ENCODE results near the gene CSF1R. TPM values are rescaled to one million over a fixed set of nuclear protein-coding genes. Genes with fewer than 3 reads are reported as not detected.
A peak's percentile ranks its signal among the peaks of the same experiment; 100 is the strongest.

The CSF1R gene
- polyA plus RNA-seq, 1 of the 3 experiments (the other 2 are of a cell fraction) = 0.25 TPM

GRCh38 chr5:150116667-150117400, 30.5 kb upstream of the CSF1R start:
- Histone ChIP-seq H3K79me2 (ENCODE audit: insufficient read depth) (no peaks in the 10 kb centered on the region), H3K36me3 (replicated peaks in 1 of 2; ENCODE audit: control insufficient read depth in 1 of 2, insufficient read depth in 2 of 2, low read length in 1 of 2) (peaks cover 5 to 65% of the 10 kb centered on the region in 2 experiments), H3K4me3 (ENCODE audit: low read depth in 2 of 2, low read length in 1 of 2) (no peak overlapping the region), H4K20me1 (ENCODE audit: insufficient read depth) (no peaks in the 10 kb centered on the region), H3K9me3 (no peaks in the 10 kb centered on the region), H3K4me2 (no peak overlapping the region), H3K27me3 (ENCODE audit: insufficient read depth) (no peaks in the 10 kb centered on the region), H3K9ac (no peak overlapping the region), H3K27ac (ENCODE audit: low read depth in 2 of 2, low read length in 1 of 2) (no peak overlapping the region), H2AFZ (ENCODE audit: low read depth) (no peak overlapping the region), H3K9me2 (no peaks in the 10 kb centered on the region), H3K4me1 (ENCODE audit: control insufficient read depth in 1 of 2, insufficient read depth in 2 of 2, low read depth in 1 of 2, low read length in 1 of 2) (peaks cover 12 to 23% of the 10 kb centered on the region in 2 experiments), H3F3A (replicated peaks; ENCODE audit: insufficient read depth) (no peaks in the 10 kb centered on the region)
- ChIA-PET CTCF (interaction anchor here (1.3 to 2.2 kb wide), 3 partner anchors 13 to 102 kb away, joined by 4 to 7 read pairs (median 5); no protein-coding TSS in a partner anchor), POLR2A (interaction anchor here (1.4 kb wide), 1 partner anchor 39 kb away, joined by 4 read pairs; the partner anchor contains the start of gene PDGFRB)
- peak; percentile 3 for DNase-seq
- 88% methylated on average over 4 of the region's 10 CpGs for WGBS (ENCODE audit: low lambda C conversion rate)
- TF ChIP-seq JUND (IDR thresholded peaks at IDR 0.05) (no peak), ZBTB33 (IDR thresholded peaks at IDR 0.05; ENCODE audit: borderline replicate concordance, low read depth) (no peak), FOXM1 (IDR thresholded peaks at IDR 0.05; ENCODE audit: low read depth) (no peak), RXRA (IDR thresholded peaks at IDR 0.05; ENCODE audit: borderline replicate concordance, low read depth) (no peak), MEF2A (IDR thresholded peaks at IDR 0.05; ENCODE audit: borderline replicate concordance, low read depth) (no peak), RAD21 (IDR thresholded peaks at IDR 0.05; ENCODE audit: low read length) (no peak), IRF3 (IDR thresholded peaks at IDR 0.05; ENCODE audit: low read depth, low read length) (no peak), FOSL2 (IDR thresholded peaks at IDR 0.05; ENCODE audit: borderline replicate concordance, low read depth) (no peak), USF1 (IDR thresholded peaks at IDR 0.05; ENCODE audit: borderline replicate concordance, low read depth) (no peak), POLR2AphosphoS5 (IDR thresholded peaks at IDR 0.05; ENCODE audit: low read depth, low read length) (no peak), RCOR1 (IDR thresholded peaks at IDR 0.05; ENCODE audit: low read length) (no peak), ELF1 (IDR thresholded peaks at IDR 0.05) (no peak), MXI1 (IDR thresholded peaks at IDR 0.05; ENCODE audit: low read depth, low read length) (no peak), EZH2phosphoT487 (IDR thresholded peaks at IDR 0.05; ENCODE audit: borderline replicate concordance, low read depth) (no peak)
- TF ChIP-seq, protein P1, sequence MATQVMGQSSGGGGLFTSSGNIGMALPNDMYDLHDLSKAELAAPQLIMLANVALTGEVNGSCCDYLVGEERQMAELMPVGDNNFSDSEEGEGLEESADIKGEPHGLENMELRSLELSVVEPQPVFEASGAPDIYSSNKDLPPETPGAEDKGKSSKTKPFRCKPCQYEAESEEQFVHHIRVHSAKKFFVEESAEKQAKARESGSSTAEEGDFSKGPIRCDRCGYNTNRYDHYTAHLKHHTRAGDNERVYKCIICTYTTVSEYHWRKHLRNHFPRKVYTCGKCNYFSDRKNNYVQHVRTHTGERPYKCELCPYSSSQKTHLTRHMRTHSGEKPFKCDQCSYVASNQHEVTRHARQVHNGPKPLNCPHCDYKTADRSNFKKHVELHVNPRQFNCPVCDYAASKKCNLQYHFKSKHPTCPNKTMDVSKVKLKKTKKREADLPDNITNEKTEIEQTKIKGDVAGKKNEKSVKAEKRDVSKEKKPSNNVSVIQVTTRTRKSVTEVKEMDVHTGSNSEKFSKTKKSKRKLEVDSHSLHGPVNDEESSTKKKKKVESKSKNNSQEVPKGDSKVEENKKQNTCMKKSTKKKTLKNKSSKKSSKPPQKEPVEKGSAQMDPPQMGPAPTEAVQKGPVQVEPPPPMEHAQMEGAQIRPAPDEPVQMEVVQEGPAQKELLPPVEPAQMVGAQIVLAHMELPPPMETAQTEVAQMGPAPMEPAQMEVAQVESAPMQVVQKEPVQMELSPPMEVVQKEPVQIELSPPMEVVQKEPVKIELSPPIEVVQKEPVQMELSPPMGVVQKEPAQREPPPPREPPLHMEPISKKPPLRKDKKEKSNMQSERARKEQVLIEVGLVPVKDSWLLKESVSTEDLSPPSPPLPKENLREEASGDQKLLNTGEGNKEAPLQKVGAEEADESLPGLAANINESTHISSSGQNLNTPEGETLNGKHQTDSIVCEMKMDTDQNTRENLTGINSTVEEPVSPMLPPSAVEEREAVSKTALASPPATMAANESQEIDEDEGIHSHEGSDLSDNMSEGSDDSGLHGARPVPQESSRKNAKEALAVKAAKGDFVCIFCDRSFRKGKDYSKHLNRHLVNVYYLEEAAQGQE (IDR thresholded peaks at IDR 0.05; ENCODE audit: low read depth, low read length) = no peak
- TF ChIP-seq, protein P2, sequence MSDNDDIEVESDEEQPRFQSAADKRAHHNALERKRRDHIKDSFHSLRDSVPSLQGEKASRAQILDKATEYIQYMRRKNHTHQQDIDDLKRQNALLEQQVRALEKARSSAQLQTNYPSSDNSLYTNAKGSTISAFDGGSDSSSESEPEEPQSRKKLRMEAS (IDR thresholded peaks at IDR 0.05; ENCODE audit: low read depth) = no peak
